Stimulated activated CD8-positive, alpha-beta memory T cell treated with anti-CD3 and anti-CD28 coated beads, Interleukin-2, amount 100 ng/mL, for 48 hours (primary cell): ENCODE measurements around the gene ZNF445.
"Not testable (repeated sequence)": the region's sequence is repeated elsewhere in the genome, so short reads cannot be mapped to it uniquely, and the experiment has no call there.

Source experiments
- DNase-seq, 2 donors: peaks; one replicate each; pipeline ENCODE4 v3.0.0-alpha.2; 2020; ENCODE audit warnings: low read depth in 2 of 2

ZNF445 gene

DNA sequence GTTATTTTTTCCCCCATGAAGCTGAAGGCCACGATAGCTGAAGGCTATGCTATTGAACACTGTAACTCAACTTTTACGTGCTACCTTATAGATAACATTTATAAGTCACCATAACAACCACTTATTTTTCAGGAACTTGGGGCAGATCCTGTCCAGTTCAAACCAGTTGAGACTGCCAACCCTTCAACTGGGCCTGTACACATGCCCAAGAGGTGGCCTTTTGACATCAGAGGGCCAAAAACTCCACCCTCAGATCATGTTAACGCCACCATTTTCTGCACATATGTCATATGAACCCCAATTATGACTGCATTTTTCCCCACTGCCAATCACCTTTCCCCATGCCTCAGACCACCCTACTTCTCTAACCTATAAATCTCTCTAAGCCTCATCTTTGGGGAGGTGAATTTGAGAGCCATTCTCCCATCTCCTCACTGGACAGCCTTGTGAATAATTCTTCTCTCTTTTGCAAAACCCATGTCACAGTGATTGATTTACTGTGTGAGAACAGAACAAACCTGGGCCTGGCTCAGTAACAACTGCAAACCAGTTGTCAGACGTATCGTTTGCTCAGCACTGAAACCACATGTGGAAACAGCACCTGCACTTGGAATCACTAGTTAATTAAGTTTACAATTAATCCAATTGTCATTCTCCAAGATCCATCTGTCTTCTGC lies 42.5 kb downstream of the ZNF445 start:
- no peak for DNase-seq

DNA sequence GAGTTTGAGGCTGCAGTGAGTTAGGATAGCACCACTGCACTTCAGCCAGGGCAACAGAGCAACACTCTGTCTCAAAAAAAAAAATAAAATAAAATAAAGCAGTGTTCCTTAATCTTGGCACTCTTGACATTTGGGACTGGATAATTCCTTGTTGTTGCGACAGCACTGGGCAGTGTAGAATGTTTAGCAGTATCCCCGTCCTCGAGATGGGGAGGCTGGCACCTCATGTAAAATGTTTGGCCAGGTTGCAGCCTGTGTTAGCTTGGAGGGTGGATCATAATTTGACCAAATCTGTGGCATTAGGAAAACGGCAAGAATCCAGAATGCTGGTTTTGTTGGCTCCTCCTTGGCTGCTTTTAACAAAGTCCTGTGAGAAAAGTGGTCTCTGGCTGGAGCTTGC lies 47.0 kb downstream of the ZNF445 start:
- no peak for DNase-seq

- no peak for DNase-seq
These were observed 48.0 kb downstream of the ZNF445 start for GRCh38 chr3:44429459-44429858.

DNA sequence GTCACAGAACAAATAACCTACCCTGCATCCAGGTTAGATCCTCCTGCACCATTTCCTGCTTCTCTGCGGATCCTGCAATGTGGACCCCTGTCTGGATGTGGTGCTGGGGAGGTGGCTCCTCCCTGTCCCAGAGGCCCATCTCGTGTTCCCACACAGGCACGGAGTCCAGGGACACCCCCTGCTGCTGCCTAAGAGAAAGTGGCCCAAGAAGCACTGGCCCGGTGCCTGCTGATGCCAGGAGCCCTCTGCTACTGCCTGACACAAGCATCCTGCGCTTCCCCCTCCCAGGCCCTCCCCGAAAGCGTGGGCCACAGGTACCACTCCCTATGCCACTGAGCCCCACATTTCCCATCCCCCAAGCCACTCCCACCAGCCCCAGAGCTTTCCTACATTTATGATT lies 48.6 kb downstream of the ZNF445 start:
- DNase-seq: no peak

GRCh38 chr3:44427683-44428082 lies 49.8 kb downstream of the ZNF445 start:
- DNase-seq: no peak

- no peak for DNase-seq
These were observed 52.7 kb downstream of the ZNF445 start for GRCh38 chr3:44424758-44425157.

GRCh38 chr3:44421280-44421679 lies 56.2 kb downstream of the ZNF445 start:
- no peak for DNase-seq

GRCh38 chr3:44420676-44421075 lies 56.8 kb downstream of the ZNF445 start:
- no peak for DNase-seq

- DNase-seq: no peak
These were observed 57.4 kb downstream of the ZNF445 start for GRCh38 chr3:44419923-44420650.

DNA sequence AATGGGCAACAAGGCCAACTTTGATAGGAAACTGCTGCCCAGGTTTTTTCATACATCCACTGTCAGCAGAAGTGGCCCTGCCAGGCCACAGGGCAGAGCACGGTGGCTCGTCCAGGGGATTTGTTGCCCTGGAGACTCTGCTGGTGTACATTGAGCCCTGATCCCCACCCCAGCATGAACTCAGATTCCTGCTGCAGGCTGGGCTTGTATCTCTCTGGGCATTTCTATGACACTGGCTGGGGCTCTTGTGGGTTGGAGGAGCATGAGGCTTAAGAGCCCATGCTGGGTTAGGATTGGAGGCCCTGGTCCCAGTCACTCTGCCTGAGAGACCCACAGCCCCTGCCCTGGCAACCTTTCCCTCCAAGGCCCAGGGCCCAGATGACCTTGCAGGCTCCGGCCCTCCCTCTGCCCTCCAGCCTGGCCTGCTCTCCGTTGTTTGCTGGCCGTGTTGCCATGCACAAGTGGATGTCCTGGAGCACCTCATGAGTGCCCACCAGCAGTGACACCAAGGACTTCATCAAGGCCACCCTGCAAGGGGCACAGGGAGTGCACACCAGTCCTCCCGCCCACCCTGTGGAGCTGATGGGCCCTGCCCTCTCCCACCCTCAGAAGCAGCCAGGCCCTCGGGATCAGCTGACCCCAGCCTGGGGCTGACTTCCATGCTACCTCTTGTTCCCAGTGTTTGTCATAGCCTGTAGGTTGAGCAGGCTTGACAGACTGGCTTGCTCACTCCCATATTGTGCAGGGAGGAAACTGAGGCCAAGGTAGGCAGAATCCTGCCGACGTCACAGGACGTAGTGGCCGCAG lies 58.2 kb downstream of the ZNF445 start:
- no peak for DNase-seq

DNA sequence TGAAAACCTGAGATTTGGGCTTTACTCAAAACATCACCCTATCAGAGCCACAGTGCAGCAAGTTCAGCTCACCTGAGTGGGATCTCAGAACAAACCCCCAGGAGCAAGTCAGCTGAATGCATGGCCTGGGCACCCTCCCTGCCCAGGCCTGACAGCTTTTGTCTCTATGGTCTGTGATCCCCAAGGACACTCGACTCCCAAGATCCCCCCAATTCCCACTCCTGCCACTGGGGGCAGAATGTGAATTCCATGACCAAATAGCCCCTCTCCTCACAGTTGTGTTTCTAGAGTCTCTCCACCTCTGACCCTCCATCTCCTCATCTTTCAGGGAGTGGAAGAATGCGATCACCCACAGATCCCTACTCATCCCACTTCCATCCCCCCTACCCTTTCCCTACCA lies 58.9 kb downstream of the ZNF445 start:
- no peak for DNase-seq

DNA sequence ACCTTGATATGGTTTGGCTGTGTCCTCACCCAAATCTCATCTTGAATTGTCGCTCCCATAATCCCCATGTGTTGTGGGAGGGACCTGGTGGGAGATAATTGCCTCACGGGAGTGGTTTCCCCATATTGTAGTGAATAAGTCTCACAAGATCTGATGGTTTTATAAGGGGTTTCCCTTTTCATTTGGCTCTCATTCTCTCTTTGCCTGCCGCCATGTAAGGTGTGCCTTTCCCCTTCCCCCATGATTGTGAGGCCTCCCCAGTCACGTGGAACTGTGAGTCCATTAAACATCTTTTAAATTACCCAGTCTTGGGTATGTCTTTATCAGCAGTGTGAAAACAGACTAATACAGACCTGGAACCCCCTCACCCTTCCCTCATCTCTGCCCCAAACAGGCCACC lies 59.4 kb downstream of the ZNF445 start:
- DNase-seq: not testable (repeated sequence)

DNA sequence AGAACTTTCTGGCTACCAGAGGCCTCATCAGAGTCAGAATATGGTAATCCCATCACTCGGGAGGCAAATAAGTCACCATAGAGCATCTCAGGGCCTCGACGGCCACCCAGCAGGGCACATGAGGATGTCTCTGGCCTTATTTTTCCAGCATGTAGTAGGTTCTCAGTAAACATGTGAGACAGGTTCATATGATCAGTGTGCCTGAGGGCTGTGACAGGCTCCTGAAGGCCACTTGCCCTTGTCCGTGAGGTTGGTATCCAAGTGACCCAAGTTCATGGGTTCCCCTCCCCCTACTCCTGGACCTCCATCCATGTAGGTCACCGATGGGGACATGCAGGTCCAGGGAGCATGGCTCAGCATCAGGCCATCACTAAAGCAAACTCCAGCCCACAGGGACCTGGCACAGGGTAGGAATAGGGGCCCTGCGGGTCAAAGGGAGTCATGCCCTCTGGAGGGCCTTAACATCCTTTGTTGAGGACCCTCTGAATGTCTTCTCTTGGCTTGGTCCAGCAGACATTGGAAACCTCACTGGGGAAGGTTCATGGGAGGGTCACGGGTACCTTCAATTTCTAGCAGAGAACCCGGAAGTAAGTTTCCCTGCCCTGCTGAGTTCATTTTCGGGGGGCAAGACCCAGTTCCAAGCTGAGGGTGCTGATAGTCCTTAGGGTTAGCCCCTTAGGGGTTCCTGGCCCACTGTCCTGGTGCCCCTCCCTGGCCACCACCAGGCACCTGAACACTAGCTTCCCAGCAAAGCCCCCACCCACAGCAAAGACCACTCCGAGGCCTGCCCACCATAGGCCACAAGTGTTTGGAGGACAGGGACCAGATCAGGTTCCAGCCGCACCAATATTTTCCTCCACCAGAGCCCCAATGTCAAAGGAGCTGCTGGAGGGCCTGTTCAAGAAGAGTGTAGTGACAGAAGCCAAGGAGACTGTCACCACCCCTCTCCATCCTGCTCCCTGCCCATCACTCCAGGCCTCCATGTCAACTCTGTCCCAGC lies 61.1 kb downstream of the ZNF445 start:
- no peak for DNase-seq

GRCh38 chr3:44415421-44415820 lies 62.0 kb downstream of the ZNF445 start:
- DNase-seq: no peak

- DNase-seq: no peak
These were observed 62.9 kb downstream of the ZNF445 start for GRCh38 chr3:44414517-44415090.

DNA sequence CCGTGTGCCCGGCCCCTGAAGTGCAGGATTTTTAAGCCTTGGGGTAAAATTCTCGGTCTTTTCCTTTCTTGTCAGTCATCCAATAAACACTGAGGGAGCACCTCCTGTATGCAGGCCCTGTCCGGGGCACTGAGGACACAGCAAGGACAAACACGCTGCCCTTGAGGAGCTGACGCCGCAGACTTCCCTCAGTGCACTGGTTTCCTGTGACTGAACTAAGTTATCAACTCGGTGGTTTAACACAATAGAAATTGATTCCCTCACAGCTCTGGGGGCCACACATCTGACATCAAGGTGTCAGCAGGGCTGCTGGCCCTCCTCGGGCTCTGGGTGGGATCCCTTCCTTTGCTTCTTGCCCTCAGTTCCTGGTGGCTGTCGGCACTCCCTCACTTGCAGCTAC lies 65.1 kb downstream of the ZNF445 start:
- no peak for DNase-seq

DNA sequence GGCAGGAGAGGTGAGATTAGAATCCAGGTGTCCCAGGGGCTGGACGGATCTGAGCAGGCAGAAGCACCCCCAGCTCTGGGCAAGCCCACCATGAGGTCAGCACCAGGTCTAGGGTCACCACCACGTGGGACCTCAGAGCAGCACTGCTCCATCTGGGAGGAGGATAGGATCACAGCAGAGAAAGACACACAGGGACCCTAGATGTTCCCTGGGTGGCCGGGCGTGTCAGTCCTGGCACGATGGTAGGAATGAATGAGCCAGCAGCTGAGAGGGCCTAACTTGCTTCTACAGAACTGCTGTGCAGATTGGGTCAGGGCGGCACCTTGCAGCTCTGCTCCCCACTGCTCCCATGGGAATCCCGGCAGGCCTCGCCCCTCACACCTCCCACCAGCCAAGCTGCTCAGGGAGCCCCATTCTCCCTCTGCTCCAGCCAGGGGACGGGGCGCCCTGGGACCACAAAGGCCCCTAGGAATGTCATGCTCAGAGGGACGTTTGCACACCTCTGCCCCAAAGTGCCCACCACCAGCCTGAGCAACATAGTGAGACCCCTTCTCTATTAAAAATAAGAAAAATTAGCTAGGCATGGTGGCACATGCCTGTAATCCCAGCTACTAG lies 66.3 kb downstream of the ZNF445 start:
- no peak for DNase-seq

- no peak for DNase-seq
These were observed 67.6 kb downstream of the ZNF445 start for GRCh38 chr3:44409640-44410410.

DNA sequence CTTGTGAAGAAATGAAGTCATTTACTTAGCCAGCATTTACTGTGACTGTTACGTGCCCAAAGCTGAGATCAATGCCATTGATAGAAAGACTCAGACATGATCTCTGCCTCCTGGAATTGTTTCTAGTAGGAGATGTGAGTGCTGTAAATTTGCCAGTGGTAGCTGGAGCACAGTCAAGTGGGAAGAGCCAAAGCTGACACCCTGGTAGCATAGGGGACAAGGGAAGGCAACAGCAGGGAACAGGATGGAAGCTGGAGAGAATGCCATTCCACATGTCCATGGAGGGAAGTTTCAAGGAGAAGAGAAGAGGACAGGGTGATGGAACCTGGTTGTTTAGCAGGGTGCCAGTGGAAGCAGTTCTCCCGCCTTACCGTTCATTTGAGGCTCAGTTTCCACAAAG lies 74.9 kb downstream of the ZNF445 start:
- no peak for DNase-seq

- no peak for DNase-seq
These were observed 76.7 kb downstream of the ZNF445 start for GRCh38 chr3:44400771-44401170.
